Keratinocyte (primary cell): ENCODE data around the gene CHMP6. TPM values are rescaled to one million over a fixed set of nuclear protein-coding genes. Genes with fewer than 3 reads are reported as not detected.
A peak's percentile ranks its signal among the peaks of the same experiment; 100 is the strongest.

Experiments
- DNase-seq: peaks from one replicate; pipeline ENCODE4 v3.0.0-alpha.2; 2011; ENCODE audit warnings: low read depth, missing footprints, low spot score
- FAIRE-seq: peaks from 2 replicates; lab custom pipeline; 2011; peaks lifted over from hg19 to GRCh38; lab: Jason Lieb, UNC
- H2AFZ ChIP-seq: 2 replicates; pipeline ENCODE4 v1.6.0; 2012; ENCODE audit warnings: low read length, control low read depth, inconsistent platforms; ENCODE audit not compliant: control insufficient read depth
- H3K27ac ChIP-seq: 2 replicates; pipeline ENCODE4 v1.5.1; 2011; ENCODE audit warnings: low read length; ENCODE audit not compliant: control insufficient read depth, insufficient read depth
- H3K27me3 ChIP-seq: 3 replicates; pipeline ENCODE4 v1.6.0; 2011; ENCODE audit warnings: low read length; ENCODE audit not compliant: control insufficient read depth, insufficient read depth; ENCODE audit errors: extremely low read depth
- H3K36me3 ChIP-seq, 2 experiments: 2 replicates in 1 of 2; 3 replicates in 1 of 2; pipeline ENCODE4 v1.5.1; 2011; ENCODE audit warnings: low read length in 2 of 2, mild to moderate bottlenecking in 1 of 2; ENCODE audit not compliant: control insufficient read depth in 2 of 2, insufficient read depth in 2 of 2; ENCODE audit errors: extremely low read depth in 1 of 2
- H3K4me1 ChIP-seq: 3 replicates; pipeline ENCODE4 v1.5.1; 2011; ENCODE audit warnings: low read length; ENCODE audit not compliant: control insufficient read depth, insufficient read depth; ENCODE audit errors: extremely low read depth
- H3K4me2 ChIP-seq: 3 replicates; pipeline ENCODE4 v1.6.0; 2011; ENCODE audit warnings: low read depth, low read length; ENCODE audit not compliant: control insufficient read depth, insufficient read depth; ENCODE audit errors: extremely low read depth
- H3K4me3 ChIP-seq, 3 experiments: fragments of 200-600 bp in 1 of 3; sonication (generic) in 1 of 3; 2 replicates in 2 of 3; 3 replicates in 1 of 3; pipeline ENCODE4 v1.5.1; 2011 to 2016; ENCODE audit warnings: low read length in 3 of 3, mild to moderate bottlenecking in 3 of 3, control low read depth in 2 of 3, inconsistent platforms in 1 of 3, low read depth in 1 of 3, mixed read lengths in 1 of 3, mixed run types in 1 of 3, moderate library complexity in 1 of 3; ENCODE audit not compliant: control insufficient read depth in 2 of 3, insufficient read depth in 2 of 3; ENCODE audit errors: extremely low read depth in 1 of 3
- H3K79me2 ChIP-seq: 2 replicates; pipeline ENCODE4 v1.6.0; 2012; ENCODE audit warnings: low read length; ENCODE audit not compliant: control insufficient read depth, insufficient read depth
- H3K9ac ChIP-seq: 3 replicates; pipeline ENCODE4 v1.6.0; 2011; ENCODE audit warnings: low read length; ENCODE audit not compliant: control insufficient read depth, insufficient read depth; ENCODE audit errors: extremely low read depth
- H3K9me1 ChIP-seq: 3 replicates; pipeline ENCODE4 v1.6.0; 2011; ENCODE audit warnings: low read length; ENCODE audit not compliant: control insufficient read depth, insufficient read depth; ENCODE audit errors: extremely low read depth
- H3K9me3 ChIP-seq: 2 replicates; pipeline ENCODE4 v1.5.1; 2012; ENCODE audit warnings: low read depth, low read length; ENCODE audit not compliant: control insufficient read depth
- H4K20me1 ChIP-seq: 3 replicates; pipeline ENCODE4 v1.6.0; 2011; ENCODE audit warnings: low read length; ENCODE audit not compliant: control insufficient read depth, insufficient read depth; ENCODE audit errors: extremely low read depth
- CTCF ChIP-seq, 3 experiments: IDR thresholded peaks in 1 of 3; conservative IDR thresholded peaks in 1 of 3; optimal IDR thresholded peaks in 1 of 3; 2 replicates in 2 of 3; 3 replicates in 1 of 3; pipeline versions ENCODE3 to v1.5.1; 2011; ENCODE audit warnings: low read length in 3 of 3, mild to moderate bottlenecking in 3 of 3, moderate library complexity in 2 of 3, control low read depth in 1 of 3, inconsistent platforms in 1 of 3; ENCODE audit not compliant: insufficient read depth in 2 of 3; ENCODE audit errors: extremely low read depth in 1 of 3
- EZH2 ChIP-seq: IDR thresholded peaks from one replicate; pipeline ENCODE4 v1.6.1; 2012; ENCODE audit warnings: inconsistent platforms, mild to moderate bottlenecking, low read length, moderate library complexity
- dilution Hi-C: fragments of 300-500 bp; cut with MboI; formaldehyde crosslinking; loops from one replicate; pipeline ENCODE4 v1.7.0; 2020; ENCODE audit warnings: low sequenced_read_pairs; ENCODE audit not compliant: extremely low pct_ligation_motif_present
- polyA plus RNA-seq, 5 experiments: library from polyadenylated mRNA; depleted of rRNA in 3 of 5; stranded (reverse) in 3 of 5; stranded (forward) in 1 of 5; unstranded in 1 of 5; fragments of >200 nt; gene quantifications; 1 replicate in 1 of 5; 2 replicates in 3 of 5; 3 replicates in 1 of 5; pipeline versions ENCODE4 v1.2.1 to v1.2.3, GENCODE V29; 2011 to 2012; ENCODE audit warnings: missing spikeins in 2 of 5, low read depth in 1 of 5, low replicate concordance in 1 of 5

CHMP6 gene
- polyA plus RNA-seq, 1 donor (not counting 4 experiments of a cell fraction or from before 2014, with no cell fraction given), result 20.9 TPM

GRCh38 chr17:80970762-80971703 is 20.6 kb upstream of the CHMP6 start:
- no peaks in the 10 kb centered on the region for H3K9me3 ChIP-seq
- H3K4me2 ChIP-seq, result no peak overlapping the region
- TF ChIP-seq CTCF (optimal IDR thresholded peaks at IDR 0.05 in 1 of 3, IDR thresholded peaks at IDR 0.05 in 1 of 3, conservative IDR thresholded peaks at IDR 0.05 in 1 of 3; ENCODE audit: extremely low read depth in 1 of 3, insufficient read depth in 2 of 3, low read length in 3 of 3) (peak in 1 of 3 experiments; percentile 2), EZH2 (no peak)
- H3K9ac ChIP-seq, result no peak overlapping the region
- no peak for DNase-seq
- H3K27ac ChIP-seq, result no peak overlapping the region
- no peak for FAIRE-seq
- peaks cover 27% of the 10 kb centered on the region for H3K27me3 ChIP-seq
- H4K20me1 ChIP-seq, result no peaks in the 10 kb centered on the region
- no peaks in the 10 kb centered on the region for H3K79me2 ChIP-seq
- H3K36me3 ChIP-seq, result no peaks in the 10 kb centered on the region
- dilution Hi-C loops, result no loop called here
- H3K9me1 ChIP-seq, result no peaks in the 10 kb centered on the region
- H2AFZ ChIP-seq, result no peak overlapping the region
- H3K4me3 ChIP-seq, result no peak overlapping the region
- H3K4me1 ChIP-seq, result no peaks in the 10 kb centered on the region

- Histone ChIP-seq H3K36me3 (no peaks in the 10 kb centered on the region), H3K79me2 (no peaks in the 10 kb centered on the region), H3K9me1 (no peaks in the 10 kb centered on the region), H3K9me3 (no peaks in the 10 kb centered on the region), H3K27me3 (peaks cover 27% of the 10 kb centered on the region), H3K4me3 (no peak overlapping the region), H2AFZ (no peak overlapping the region), H3K4me1 (no peaks in the 10 kb centered on the region), H3K4me2 (no peak overlapping the region), H3K27ac (no peak overlapping the region), H3K9ac (no peak overlapping the region), H4K20me1 (no peaks in the 10 kb centered on the region)
- no peak for FAIRE-seq
- TF ChIP-seq CTCF (optimal IDR thresholded peaks at IDR 0.05 in 1 of 3, IDR thresholded peaks at IDR 0.05 in 1 of 3, conservative IDR thresholded peaks at IDR 0.05 in 1 of 3; ENCODE audit: extremely low read depth in 1 of 3, insufficient read depth in 2 of 3, low read length in 3 of 3) (no peak), EZH2 (no peak)
- DNase-seq, result no peak
- dilution Hi-C loops, result no loop called here
Observed at GRCh38 chr17:80971704-80972304, 19.8 kb upstream of the CHMP6 start.
